ENCODE results near the gene TRIM8.

TRIM8 gene

DNA sequence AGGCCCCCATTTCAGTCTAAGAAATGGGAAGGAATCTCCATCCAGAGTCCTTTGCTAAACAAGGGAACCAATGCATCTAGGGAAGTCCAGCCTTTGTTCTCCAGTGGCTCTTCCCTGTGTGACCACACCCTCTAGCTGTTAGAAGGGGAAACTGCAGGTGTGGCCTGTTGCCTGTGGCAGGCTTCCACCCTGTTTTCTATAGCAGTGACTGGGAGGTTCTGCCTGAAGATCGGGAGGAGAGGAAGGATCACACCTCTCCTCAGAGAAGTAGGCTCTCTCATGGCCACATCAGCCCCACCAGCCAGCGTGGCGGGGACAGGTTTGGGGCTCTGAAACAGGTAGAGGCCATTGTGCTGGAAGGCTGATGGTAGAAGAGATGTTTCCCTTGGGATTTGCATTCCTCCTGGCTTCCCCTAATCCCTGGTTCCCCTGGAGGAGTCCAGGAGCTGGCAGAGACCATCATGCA lies 47.7 kb upstream of the TRIM8 start:
- H3K27me3 ChIP-seq (ENCODE audit: control insufficient read depth, low read length): no peaks in the 10 kb centered on the region
- no peaks in the 10 kb centered on the region for H3K36me3 ChIP-seq (ENCODE audit: control insufficient read depth, low read length)
- H3K79me2 ChIP-seq (ENCODE audit: control insufficient read depth, low read length): no peaks in the 10 kb centered on the region
- H3K9me2 ChIP-seq (replicated peaks; ENCODE audit: control insufficient read depth, low read length): no peaks in the 10 kb centered on the region
- no peak overlapping the region for H3K4me2 ChIP-seq (ENCODE audit: low read length)
- H3K27ac ChIP-seq (ENCODE audit: low read depth, low read length): no peak overlapping the region
- no peaks in the 10 kb centered on the region for H3F3A ChIP-seq (ENCODE audit: control insufficient read depth, insufficient read depth)
- no peak for TF ChIP-seq EZH2phosphoT487 (IDR thresholded peaks at IDR 0.05; ENCODE audit: borderline replicate concordance, low read length)
- TF ChIP-seq, protein P1, sequence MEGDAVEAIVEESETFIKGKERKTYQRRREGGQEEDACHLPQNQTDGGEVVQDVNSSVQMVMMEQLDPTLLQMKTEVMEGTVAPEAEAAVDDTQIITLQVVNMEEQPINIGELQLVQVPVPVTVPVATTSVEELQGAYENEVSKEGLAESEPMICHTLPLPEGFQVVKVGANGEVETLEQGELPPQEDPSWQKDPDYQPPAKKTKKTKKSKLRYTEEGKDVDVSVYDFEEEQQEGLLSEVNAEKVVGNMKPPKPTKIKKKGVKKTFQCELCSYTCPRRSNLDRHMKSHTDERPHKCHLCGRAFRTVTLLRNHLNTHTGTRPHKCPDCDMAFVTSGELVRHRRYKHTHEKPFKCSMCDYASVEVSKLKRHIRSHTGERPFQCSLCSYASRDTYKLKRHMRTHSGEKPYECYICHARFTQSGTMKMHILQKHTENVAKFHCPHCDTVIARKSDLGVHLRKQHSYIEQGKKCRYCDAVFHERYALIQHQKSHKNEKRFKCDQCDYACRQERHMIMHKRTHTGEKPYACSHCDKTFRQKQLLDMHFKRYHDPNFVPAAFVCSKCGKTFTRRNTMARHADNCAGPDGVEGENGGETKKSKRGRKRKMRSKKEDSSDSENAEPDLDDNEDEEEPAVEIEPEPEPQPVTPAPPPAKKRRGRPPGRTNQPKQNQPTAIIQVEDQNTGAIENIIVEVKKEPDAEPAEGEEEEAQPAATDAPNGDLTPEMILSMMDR (IDR thresholded peaks at IDR 0.05; ENCODE audit: low read depth, low read length, poor library complexity, severe bottlenecking): peak; percentile 90
- no peaks in the 10 kb centered on the region for H3K9me3 ChIP-seq (ENCODE audit: control insufficient read depth, insufficient read depth, low read length)
- peaks cover 6% of the 10 kb centered on the region; the same call in 1 of the 2 replicates for H3K4me1 ChIP-seq (ENCODE audit: control insufficient read depth, low read length)
- H4K20me1 ChIP-seq (ENCODE audit: control insufficient read depth, insufficient read depth, low read depth, low read length): no peaks in the 10 kb centered on the region
- H3K4me3 ChIP-seq (ENCODE audit: low read length): no peak overlapping the region

DNA sequence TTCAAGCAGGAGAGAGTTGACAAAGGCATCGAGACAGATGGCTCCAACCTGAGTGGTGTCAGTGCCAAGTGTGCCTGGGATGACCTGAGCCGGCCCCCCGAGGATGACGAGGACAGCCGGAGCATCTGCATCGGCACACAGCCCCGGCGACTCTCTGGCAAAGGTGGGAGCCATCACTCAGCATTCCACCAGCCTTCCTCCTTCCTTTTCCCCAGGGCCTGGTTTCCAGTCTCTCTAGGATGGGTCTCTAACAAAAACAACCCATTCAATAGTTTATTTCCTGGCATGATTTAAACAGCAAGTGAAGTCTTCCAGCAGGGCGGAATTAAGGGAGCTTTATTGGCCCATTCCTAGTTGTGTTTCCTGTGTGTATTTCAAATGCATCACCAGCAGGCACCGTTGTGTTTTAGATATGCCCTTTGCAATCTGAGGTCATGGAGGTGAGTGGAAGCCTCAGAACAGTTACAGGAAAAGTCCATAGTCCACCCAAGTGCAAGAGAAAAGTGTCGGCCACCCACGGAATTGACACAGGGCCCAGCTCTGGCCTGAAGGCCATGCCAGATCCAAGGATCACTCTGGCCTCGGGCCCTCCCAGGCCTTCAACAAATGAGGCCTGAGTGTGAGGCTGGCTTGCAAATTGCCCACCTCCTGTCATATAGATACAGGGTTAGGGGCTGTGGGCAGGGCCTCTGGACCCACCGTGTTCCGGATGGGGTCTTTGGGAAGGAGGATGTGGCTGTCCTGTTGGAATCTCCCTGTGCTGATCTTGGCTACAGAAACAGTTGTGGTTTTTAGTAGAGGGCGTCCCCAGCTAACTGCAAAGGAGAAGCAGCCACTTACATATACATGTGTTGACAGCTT lies 46.9 kb upstream of the TRIM8 start:
- TF ChIP-seq, protein P1 (IDR thresholded peaks at IDR 0.05; ENCODE audit: low read depth, low read length, poor library complexity, severe bottlenecking): no peak
- no peak for TF ChIP-seq EZH2phosphoT487 (IDR thresholded peaks at IDR 0.05; ENCODE audit: borderline replicate concordance, low read length)
- H3K79me2 ChIP-seq (ENCODE audit: control insufficient read depth, low read length): no peaks in the 10 kb centered on the region
- H3K36me3 ChIP-seq (ENCODE audit: control insufficient read depth, low read length): no peaks in the 10 kb centered on the region
- peaks cover 6% of the 10 kb centered on the region; the same call in 1 of the 2 replicates for H3K4me1 ChIP-seq (ENCODE audit: control insufficient read depth, low read length)
- H4K20me1 ChIP-seq (ENCODE audit: control insufficient read depth, insufficient read depth, low read depth, low read length): no peaks in the 10 kb centered on the region
- no peaks in the 10 kb centered on the region for H3F3A ChIP-seq (ENCODE audit: control insufficient read depth, insufficient read depth)
- no peak overlapping the region for H3K4me3 ChIP-seq (ENCODE audit: low read length)
- no peaks in the 10 kb centered on the region for H3K9me3 ChIP-seq (ENCODE audit: control insufficient read depth, insufficient read depth, low read length)
- no peaks in the 10 kb centered on the region for H3K27me3 ChIP-seq (ENCODE audit: control insufficient read depth, low read length)
- H3K9me2 ChIP-seq (replicated peaks; ENCODE audit: control insufficient read depth, low read length): no peaks in the 10 kb centered on the region
- no peak overlapping the region for H3K4me2 ChIP-seq (ENCODE audit: low read length)
- H3K27ac ChIP-seq (ENCODE audit: low read depth, low read length): no peak overlapping the region

DNA sequence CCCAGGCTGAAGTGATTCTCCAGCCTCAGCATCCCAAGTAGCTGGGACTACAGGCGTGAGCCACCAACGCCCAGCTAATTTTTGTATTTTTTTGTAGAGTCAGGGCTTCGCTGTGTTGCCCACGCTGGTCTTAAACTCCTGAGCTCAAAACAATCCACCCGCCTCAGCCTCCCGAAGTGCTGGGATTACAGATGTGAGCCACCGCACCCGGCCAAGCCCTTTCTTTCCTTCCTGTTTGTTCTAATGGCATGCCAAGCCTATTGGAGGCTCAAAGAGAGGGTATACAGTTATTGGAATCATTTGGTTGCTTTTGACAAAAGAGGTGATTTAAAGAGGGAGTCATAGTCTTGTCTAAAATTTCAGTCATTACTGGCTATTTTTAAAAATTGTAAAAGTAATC lies 46.0 kb upstream of the TRIM8 start:
- H3K27ac ChIP-seq (ENCODE audit: low read depth, low read length): no peak overlapping the region
- no peaks in the 10 kb centered on the region for H3K79me2 ChIP-seq (ENCODE audit: control insufficient read depth, low read length)
- no peak overlapping the region for H3K4me3 ChIP-seq (ENCODE audit: low read length)
- no peak overlapping the region for H3K4me2 ChIP-seq (ENCODE audit: low read length)
- no peak for TF ChIP-seq EZH2phosphoT487 (IDR thresholded peaks at IDR 0.05; ENCODE audit: borderline replicate concordance, low read length)
- TF ChIP-seq, protein P1 (IDR thresholded peaks at IDR 0.05; ENCODE audit: low read depth, low read length, poor library complexity, severe bottlenecking): no peak
- no peaks in the 10 kb centered on the region for H3K27me3 ChIP-seq (ENCODE audit: control insufficient read depth, low read length)
- H3K9me2 ChIP-seq (replicated peaks; ENCODE audit: control insufficient read depth, low read length): no peaks in the 10 kb centered on the region
- peaks cover 6% of the 10 kb centered on the region; the same call in 1 of the 2 replicates for H3K4me1 ChIP-seq (ENCODE audit: control insufficient read depth, low read length)
- H3K36me3 ChIP-seq (ENCODE audit: control insufficient read depth, low read length): no peaks in the 10 kb centered on the region
- no peaks in the 10 kb centered on the region for H4K20me1 ChIP-seq (ENCODE audit: control insufficient read depth, insufficient read depth, low read depth, low read length)
- no peaks in the 10 kb centered on the region for H3F3A ChIP-seq (ENCODE audit: control insufficient read depth, insufficient read depth)
- no peaks in the 10 kb centered on the region for H3K9me3 ChIP-seq (ENCODE audit: control insufficient read depth, insufficient read depth, low read length)
